IPS-20b (cell line): ENCODE measurements around the gene MPC1.
"Not testable (repeated sequence)": the region's sequence is repeated elsewhere in the genome, so short reads cannot be mapped to it uniquely, and the experiment has no call there.

Experiments used
- H3K27ac ChIP-seq: one replicate; pipeline ENCODE4 v1.5.1; 2013; ENCODE audit warnings: low read length
- H3K27me3 ChIP-seq: 2 replicates; pipeline ENCODE4 v1.6.1; 2013; ENCODE audit warnings: mild to moderate bottlenecking, low read length, inconsistent platforms; ENCODE audit not compliant: insufficient read depth
- H3K36me3 ChIP-seq: 2 replicates; pipeline ENCODE4 v1.6.1; 2013; ENCODE audit warnings: low read depth, mild to moderate bottlenecking, inconsistent platforms, low read length, moderate library complexity; ENCODE audit not compliant: insufficient read depth
- H3K4me1 ChIP-seq: 2 replicates; pipeline ENCODE4 v1.6.1; 2013; ENCODE audit warnings: mild to moderate bottlenecking, control low read depth, inconsistent platforms, low read length, moderate library complexity; ENCODE audit not compliant: insufficient read depth
- H3K4me3 ChIP-seq: 2 replicates; pipeline ENCODE4 v1.5.1; 2013; ENCODE audit warnings: mild to moderate bottlenecking, low read length, inconsistent platforms
- H3K9ac ChIP-seq: 2 replicates; pipeline ENCODE4 v1.6.1; 2013; ENCODE audit warnings: low read depth, mild to moderate bottlenecking, inconsistent platforms, low read length, moderate library complexity
- H3K9me3 ChIP-seq: 2 replicates; pipeline ENCODE4 v1.6.1; 2013; ENCODE audit warnings: mild to moderate bottlenecking, low read depth, low read length, inconsistent platforms; ENCODE audit not compliant: insufficient read depth

Gene MPC1

GRCh38 chr6:166375013-166375412, 7.7 kb downstream of the MPC1 start:
- Histone ChIP-seq H3K9me3 (no peaks in the 10 kb centered on the region), H3K9ac (no peak overlapping the region), H3K4me1 (no peaks in the 10 kb centered on the region), H3K27me3 (no peaks in the 10 kb centered on the region), H3K36me3 (no peaks in the 10 kb centered on the region), H3K4me3 (no peak overlapping the region), H3K27ac (no peak overlapping the region)

GRCh38 chr6:166370489-166370888, 12.3 kb downstream of the MPC1 start:
- peaks cover 22% of the 10 kb centered on the region for H3K4me1 ChIP-seq
- H3K9ac ChIP-seq, result no peak overlapping the region
- no peaks in the 10 kb centered on the region for H3K27me3 ChIP-seq
- H3K27ac ChIP-seq, result no peak overlapping the region
- H3K9me3 ChIP-seq, result no peaks in the 10 kb centered on the region
- H3K36me3 ChIP-seq, result no peaks in the 10 kb centered on the region
- H3K4me3 ChIP-seq, result no peak overlapping the region

- Histone ChIP-seq H3K27ac (peak overlapping the region; percentile 30), H3K4me1 (peaks cover 27% of the 10 kb centered on the region), H3K9me3 (no peaks in the 10 kb centered on the region), H3K9ac (no peak overlapping the region), H3K4me3 (no peak overlapping the region), H3K27me3 (no peaks in the 10 kb centered on the region), H3K36me3 (no peaks in the 10 kb centered on the region)
These were observed 13.0 kb downstream of the MPC1 start for GRCh38 chr6:166369782-166370181.

GRCh38 chr6:166366921-166367320, 15.8 kb downstream of the MPC1 start:
- H3K27ac ChIP-seq, result peak overlapping the region; percentile 41
- no peaks in the 10 kb centered on the region for H3K9me3 ChIP-seq
- no peak overlapping the region; the same call in 1 of the 2 replicates for H3K9ac ChIP-seq
- no peaks in the 10 kb centered on the region for H3K27me3 ChIP-seq
- no peaks in the 10 kb centered on the region; the same call in 1 of the 2 replicates for H3K36me3 ChIP-seq
- H3K4me3 ChIP-seq, result no peak overlapping the region
- peaks cover 34% of the 10 kb centered on the region for H3K4me1 ChIP-seq

- H3K36me3 ChIP-seq, result no peaks in the 10 kb centered on the region; the same call in 1 of the 2 replicates
- H3K27me3 ChIP-seq, result no peaks in the 10 kb centered on the region
- no peaks in the 10 kb centered on the region for H3K9me3 ChIP-seq
- peak overlapping the region; percentile 54; the same call in 1 of the 2 replicates for H3K9ac ChIP-seq
- peak overlapping the region; percentile 84 for H3K27ac ChIP-seq
- H3K4me3 ChIP-seq, result peak overlapping the region; percentile 48; the same call in 1 of the 2 replicates
- H3K4me1 ChIP-seq, result peaks cover 34% of the 10 kb centered on the region
These were observed 16.9 kb downstream of the MPC1 start for GRCh38 chr6:166365806-166366205.

GRCh38 chr6:166365221-166365620, 17.5 kb downstream of the MPC1 start:
- H3K4me1 ChIP-seq, result peaks cover 36% of the 10 kb centered on the region
- H3K27ac ChIP-seq, result peak overlapping the region; percentile 84
- H3K4me3 ChIP-seq, result peak overlapping the region; percentile 48; the same call in 1 of the 2 replicates
- no peaks in the 10 kb centered on the region for H3K27me3 ChIP-seq
- H3K9ac ChIP-seq, result peak overlapping the region; percentile 58; the same call in 1 of the 2 replicates
- H3K9me3 ChIP-seq, result no peaks in the 10 kb centered on the region
- no peaks in the 10 kb centered on the region; the same call in 1 of the 2 replicates for H3K36me3 ChIP-seq

GRCh38 chr6:166364456-166364855, 18.3 kb downstream of the MPC1 start:
- no peak overlapping the region for H3K4me3 ChIP-seq
- peak overlapping the region; percentile 60 for H3K27ac ChIP-seq

GRCh38 chr6:166362427-166362826, 20.3 kb downstream of the MPC1 start:
- H3K9me3 ChIP-seq, H3K27ac ChIP-seq, H3K9ac ChIP-seq, H3K4me3 ChIP-seq, H3K27me3 ChIP-seq, H3K36me3 ChIP-seq: not testable (repeated sequence)
- peaks cover 34% of the 10 kb centered on the region for H3K4me1 ChIP-seq

More at GRCh38 chr6:166364456-166364855, 18.3 kb downstream of the MPC1 start:
- no peaks in the 10 kb centered on the region; the same call in 1 of the 2 replicates for H3K36me3 ChIP-seq
- no peaks in the 10 kb centered on the region for H3K9me3 ChIP-seq
- no peaks in the 10 kb centered on the region for H3K27me3 ChIP-seq
- H3K4me1 ChIP-seq, result peaks cover 38% of the 10 kb centered on the region
- H3K9ac ChIP-seq, result peak overlapping the region; percentile 58; the same call in 1 of the 2 replicates

GRCh38 chr6:166361077-166361429, 21.7 kb downstream of the MPC1 start:
- Histone ChIP-seq H3K9me3 (no peaks in the 10 kb centered on the region), H3K4me3 (no peak overlapping the region), H3K9ac (no peak overlapping the region), H3K4me1 (peaks cover 22% of the 10 kb centered on the region), H3K36me3 (no peaks in the 10 kb centered on the region; the same call in 1 of the 2 replicates), H3K27ac (no peak overlapping the region), H3K27me3 (no peaks in the 10 kb centered on the region)

GRCh38 chr6:166360243-166361076, 22.3 kb downstream of the MPC1 start:
- no peaks in the 10 kb centered on the region for H3K9me3 ChIP-seq
- peaks cover 16% of the 10 kb centered on the region for H3K4me1 ChIP-seq
- H3K9ac ChIP-seq, result no peak overlapping the region
- H3K27me3 ChIP-seq, result no peaks in the 10 kb centered on the region
- no peaks in the 10 kb centered on the region; the same call in 1 of the 2 replicates for H3K36me3 ChIP-seq
- no peak overlapping the region for H3K4me3 ChIP-seq
- H3K27ac ChIP-seq, result no peak overlapping the region

GRCh38 chr6:166355552-166355951, 27.2 kb downstream of the MPC1 start:
- H3K27me3 ChIP-seq, result no peaks in the 10 kb centered on the region
- no peak overlapping the region for H3K4me3 ChIP-seq
- H3K9ac ChIP-seq, result no peak overlapping the region
- no peaks in the 10 kb centered on the region for H3K9me3 ChIP-seq
- peaks cover 9% of the 10 kb centered on the region for H3K4me1 ChIP-seq
- no peaks in the 10 kb centered on the region for H3K36me3 ChIP-seq
- H3K27ac ChIP-seq, result no peak overlapping the region

- Histone ChIP-seq H3K27ac (no peak overlapping the region), H3K27me3 (no peaks in the 10 kb centered on the region), H3K9me3 (no peaks in the 10 kb centered on the region), H3K36me3 (no peaks in the 10 kb centered on the region), H3K9ac (no peak overlapping the region), H3K4me3 (no peak overlapping the region), H3K4me1 (peaks cover 5% of the 10 kb centered on the region; the same call in 1 of the 2 replicates)
These were observed 27.8 kb downstream of the MPC1 start for GRCh38 chr6:166354965-166355364.
